ENCODE measurements around the gene SLC2A5.
"Not testable (repeated sequence)": the region's sequence is repeated elsewhere in the genome, so short reads cannot be mapped to it uniquely, and the experiment has no call there.

The SLC2A5 gene

GRCh38 chr1:9004031-9004699, 65.3 kb downstream of the SLC2A5 start:
- no peak for DNase-seq

GRCh38 chr1:9002215-9002560, 67.2 kb downstream of the SLC2A5 start:
- not testable (repeated sequence) for DNase-seq

- DNase-seq, result not testable (repeated sequence)
Measured at GRCh38 chr1:9001534-9002214, 67.8 kb downstream of the SLC2A5 start.

GRCh38 chr1:8993962-8994675, 75.3 kb downstream of the SLC2A5 start:
- not testable (repeated sequence) for DNase-seq

GRCh38 chr1:8992936-8993687, 76.3 kb downstream of the SLC2A5 start:
- no peak for DNase-seq

GRCh38 chr1:8989821-8990220, 79.6 kb downstream of the SLC2A5 start:
- no peak for DNase-seq

GRCh38 chr1:8989061-8989460, 80.4 kb downstream of the SLC2A5 start:
- no peak for DNase-seq

GRCh38 chr1:8988618-8988967, 80.8 kb downstream of the SLC2A5 start:
- no peak for DNase-seq

- peak; percentile 59 for DNase-seq
Measured at GRCh38 chr1:8987881-8988617, 81.4 kb downstream of the SLC2A5 start.

- DNase-seq, result no peak
Measured at GRCh38 chr1:8986814-8987190, 82.6 kb downstream of the SLC2A5 start.

- DNase-seq, result peak; percentile 74
Measured at GRCh38 chr1:8985915-8986813, 83.3 kb downstream of the SLC2A5 start.

Measured in right hindlimb (tissue), 1 donor.